GM12878 (cell line): ENCODE data around the gene NOXA1. TPM values are rescaled to one million over a fixed set of nuclear protein-coding genes. Genes with fewer than 3 reads are reported as not detected.

Experiments
- ATAC-seq: fragments of 200-7000 bp; cut with Tn5 transposase; 3 replicates; pipeline ENCODE4 v1.9.1; 2020; ENCODE audit warnings: mild to moderate bottlenecking, moderate library complexity
- BruUV-seq: library from RNA; stranded (reverse); fragments of 400-500 nt; replicated peaks from 2 replicates; lab custom pipeline; 2021; lab: Mats Ljungman, UMichigan
- CTCF ChIA-PET: fragments of 300-600 bp; sonication (Branson Sonifier 250); formaldehyde crosslinking; extraction: SDS; loops from one replicate; lab custom pipeline; 2021; ENCODE audit warnings: inconsistent platforms; lab: Yijun Ruan, JAX
- POLR2A ChIA-PET: fragments of 350-600 bp; formaldehyde crosslinking; extraction: SDS; loops from one replicate; lab custom pipeline; 2021; ENCODE audit warnings: inconsistent platforms; lab: Charles Lee
- RAD21 ChIA-PET: fragments of 300-600 bp; sonication (Branson Sonifier 250); formaldehyde crosslinking; loops from one replicate; lab custom pipeline; 2023; ENCODE audit warnings: antibody characterized with exemption; ENCODE audit not compliant: unreplicated experiment; lab: Charles Lee
- SMC1A ChIA-PET: fragments of 300-600 bp; sonication (Branson Sonifier 250); formaldehyde crosslinking; loops from one replicate; lab custom pipeline; 2023; ENCODE audit not compliant: unreplicated experiment, uncharacterized antibody; lab: Charles Lee
- DNase-seq: peaks from one replicate; pipeline ENCODE4 v3.0.0-alpha.2; 2011; ENCODE audit warnings: low read depth, low spot score
- FAIRE-seq: peaks from 3 replicates; lab custom pipeline; 2011; peaks lifted over from hg19 to GRCh38; lab: Jason Lieb, UNC
- H2AFZ ChIP-seq: 2 replicates; pipeline ENCODE4 v1.6.0; 2011; ENCODE audit warnings: low read depth, low read length, control low read depth; ENCODE audit not compliant: control insufficient read depth
- H3K27ac ChIP-seq: 2 replicates; pipeline ENCODE4 v1.5.1; 2011; ENCODE audit warnings: control low read depth; ENCODE audit not compliant: control insufficient read depth, insufficient read depth
- H3K27me3 ChIP-seq, 2 experiments: replicated peaks in 1 of 2; 2 replicates each; pipeline versions ENCODE4 v1.6.0 to v1.6.1; 2011; ENCODE audit warnings: low read length in 1 of 2; ENCODE audit not compliant: control insufficient read depth in 2 of 2, insufficient read depth in 2 of 2
- H3K36me3 ChIP-seq, 2 experiments: 2 replicates each; pipeline ENCODE4 v1.5.1; 2011; ENCODE audit warnings: low read length in 1 of 2; ENCODE audit not compliant: control insufficient read depth in 2 of 2, insufficient read depth in 2 of 2
- H3K4me1 ChIP-seq: 2 replicates; pipeline ENCODE4 v1.6.1; 2011; ENCODE audit warnings: mild to moderate bottlenecking, low read length, moderate library complexity, mixed read lengths; ENCODE audit not compliant: control insufficient read depth, insufficient read depth
- H3K4me2 ChIP-seq: 2 replicates; pipeline ENCODE4 v1.6.0; 2011; ENCODE audit warnings: control low read depth; ENCODE audit not compliant: control insufficient read depth, insufficient read depth
- H3K4me3 ChIP-seq: fragments of 200-600 bp; sonication (generic); 2 replicates; pipeline ENCODE4 v1.5.1; 2016
- H3K79me2 ChIP-seq: 2 replicates; pipeline ENCODE4 v1.6.0; 2011; ENCODE audit warnings: low read length; ENCODE audit not compliant: control insufficient read depth, insufficient read depth
- H3K9ac ChIP-seq: 2 replicates; pipeline ENCODE4 v1.8.0; 2011; ENCODE audit warnings: low read length, control low read depth, mixed read lengths; ENCODE audit not compliant: control insufficient read depth, insufficient read depth
- H3K9me3 ChIP-seq: replicated peaks from 3 replicates; pipeline ENCODE4 v1.5.1; 2011; ENCODE audit warnings: mild to moderate bottlenecking, low read length; ENCODE audit not compliant: control insufficient read depth, insufficient read depth
- H4K20me1 ChIP-seq: 2 replicates; pipeline ENCODE4 v1.6.0; 2011; ENCODE audit not compliant: control insufficient read depth, insufficient read depth
- BMI1 ChIP-seq: fragments of 450-650 bp; IDR thresholded peaks from 2 replicates; pipeline ENCODE4 v1.6.1; 2016; ENCODE audit warnings: mild to moderate bottlenecking, moderate library complexity, borderline replicate concordance
- CREB1 ChIP-seq: IDR thresholded peaks from 2 replicates; pipeline ENCODE4 v1.6.1; 2012; ENCODE audit warnings: low read depth, mild to moderate bottlenecking, inconsistent platforms
- E2F4 ChIP-seq: IDR thresholded peaks from 2 replicates; pipeline ENCODE4 v1.6.1; 2012; ENCODE audit warnings: low read depth, low read length, improper control_type of control experiment
- SRF ChIP-seq, 2 experiments: IDR thresholded peaks; 2 replicates each; pipeline ENCODE4 v1.6.1; 2011; ENCODE audit warnings: low read depth in 2 of 2, low read length in 2 of 2, mild to moderate bottlenecking in 1 of 2, moderate library complexity in 1 of 2
- ZBTB4 ChIP-seq: fragments of 450-650 bp; formaldehyde crosslinking; IDR thresholded peaks from 2 replicates; pipeline ENCODE4 v1.4.0; 2022; ENCODE audit warnings: mild to moderate bottlenecking, moderate library complexity
- WGBS: methylation state at CpG from one replicate; pipeline ENCODE4 v1.1.6; 2016; ENCODE audit warnings: low lambda C conversion rate; ENCODE audit not compliant: insufficient replicate concordance, insufficient coverage; ENCODE audit errors: missing lambda C conversion rate; 5-methylcytosine and 5-hydroxymethylcytosine counted together
- in situ Hi-C: fragments of 300-500 bp; cut with MboI; formaldehyde crosslinking; loops from 9 replicates; pipeline ENCODE4 v1.14.3; 2018; ENCODE audit warnings: mixed read lengths
- intact Hi-C: fragments of 100-400 bp; cut with micrococcal nuclease; formaldehyde crosslinking; loops from one replicate; pipeline ENCODE4 v1.14.2; 2022; ENCODE audit not compliant: unreplicated experiment
- polyA plus RNA-seq, 11 experiments: library from polyadenylated mRNA; depleted of rRNA in 4 of 11; unstranded in 6 of 11; stranded (reverse) in 5 of 11; fragments of >200 nt; fragmentation: Nextera tagmentation in 4 of 11; fragmentation: Illumina TruSeq in 1 of 11; extraction: Ambion mirVana in 4 of 11; extraction: Trizol in 1 of 11; gene quantifications; 1 replicate in 1 of 11; 2 replicates in 10 of 11; pipeline versions ENCODE4 v1.2.1 to v1.2.3, GENCODE V29; 2011 to 2016; ENCODE audit warnings: inconsistent platforms in 2 of 11, missing spikeins in 2 of 11, low read depth in 1 of 11
- total RNA-seq, 4 experiments: library from RNA; depleted of rRNA in 3 of 4; stranded (reverse); fragments of >200 nt in 3 of 4; fragmentation: Illumina TruSeq in 1 of 4; extraction: Trizol in 1 of 4; gene quantifications; 2 replicates each; pipeline versions ENCODE4 v1.2.1 to v1.2.3, GENCODE V29; 2013 to 2021

The NOXA1 gene
- total and polyA plus RNA-seq, 10 of the 15 experiments (the other 5 are each of a cell fraction or from before 2014, with no cell fraction given): 0.08 to 0.20 TPM; not detected in 8

- H3K36me3 ChIP-seq: no peaks in the 10 kb centered on the region
- H3K27ac ChIP-seq: no peak overlapping the region
- H3K9me3 ChIP-seq: no peaks in the 10 kb centered on the region
- no peak overlapping the region for H3K4me3 ChIP-seq
- ChIA-PET SMC1A (no interaction called here), RAD21 (no interaction called here), CTCF (no interaction called here), POLR2A (no interaction called here)
- no peaks in the 10 kb centered on the region for H4K20me1 ChIP-seq
- no peaks in the 10 kb centered on the region for H3K27me3 ChIP-seq
- no peak overlapping the region for H2AFZ ChIP-seq
- in situ Hi-C loops: no loop called here
- intact Hi-C loops: no loop called here
- no peak for DNase-seq
- BruUV-seq: no TSS peak
- H3K79me2 ChIP-seq: no peaks in the 10 kb centered on the region
- ATAC-seq: no peak
- no peaks in the 10 kb centered on the region for H3K4me1 ChIP-seq
- no peak for FAIRE-seq
- H3K9ac ChIP-seq: no peak overlapping the region
- H3K4me2 ChIP-seq: no peak overlapping the region
- TF ChIP-seq CREB1: no peak
- TF ChIP-seq SRF (IDR thresholded peaks at IDR 0.05; ENCODE audit: low read depth in 2 of 2, low read length in 2 of 2): no peak
- no peak for TF ChIP-seq E2F4
- TF ChIP-seq ZBTB4 (CRISPR knock-in tag): no peak
- no peak for TF ChIP-seq BMI1
- 56% methylated on average over 36 of the region's 40 CpGs for WGBS
Measured at GRCh38 chr9:137437691-137438590, 14.7 kb downstream of the NOXA1 start.
